NCI-H2196 treated with DMSO at 0.1 percent for 48 hours (cell line): ENCODE data around the gene SLC23A2.
"Not testable (repeated sequence)": the region's sequence is repeated elsewhere in the genome, so short reads cannot be mapped to it uniquely, and the experiment has no call there.

ENCODE experiments used
- DNase-seq: peaks from one replicate; lab custom pipeline; 2025; ENCODE audit not compliant: unreplicated experiment; lab: John Stamatoyannopoulos, UW

SLC23A2 gene

GRCh38 chr20:5001174-5002076 lies at the start of gene SLC23A2:
Gene SLC23A2, minus strand, starts transcription at chr20:5001510. Its CDS starts 68,948 bp downstream, at chr20:4932562.
- DNase-seq, result no peak

GRCh38 chr20:5046656-5047339 lies 45.5 kb upstream of the SLC23A2 start:
- no peak for DNase-seq

- no peak for DNase-seq
These were observed 44.6 kb upstream of the SLC23A2 start for GRCh38 chr20:5045906-5046305.

DNA sequence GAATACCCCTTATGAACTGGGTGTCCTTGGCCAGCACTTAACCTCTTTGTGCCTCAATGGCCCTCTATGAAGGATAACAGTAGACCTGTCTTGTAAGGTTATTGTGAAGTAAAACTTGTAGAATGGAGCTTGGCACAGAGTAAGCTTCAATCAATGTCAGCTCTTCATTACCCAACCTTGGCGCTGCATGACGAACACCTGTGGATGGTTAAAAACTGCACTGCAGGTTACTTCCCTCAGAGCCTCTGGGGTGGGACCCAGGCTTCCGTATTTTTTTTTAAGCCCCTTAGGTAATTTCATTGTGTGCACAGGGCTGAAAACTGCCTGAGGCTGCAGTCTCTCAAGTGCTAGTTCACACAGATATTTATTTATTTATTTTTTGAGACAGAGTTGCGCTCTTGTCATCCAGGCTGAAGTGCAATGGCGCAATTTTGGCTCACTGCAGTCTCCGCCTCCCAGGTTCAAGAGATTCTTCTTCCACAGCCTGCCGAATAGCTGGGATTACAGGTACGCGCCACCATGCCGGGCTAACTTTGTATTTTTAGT lies 42.8 kb upstream of the SLC23A2 start:
- no peak for DNase-seq

DNA sequence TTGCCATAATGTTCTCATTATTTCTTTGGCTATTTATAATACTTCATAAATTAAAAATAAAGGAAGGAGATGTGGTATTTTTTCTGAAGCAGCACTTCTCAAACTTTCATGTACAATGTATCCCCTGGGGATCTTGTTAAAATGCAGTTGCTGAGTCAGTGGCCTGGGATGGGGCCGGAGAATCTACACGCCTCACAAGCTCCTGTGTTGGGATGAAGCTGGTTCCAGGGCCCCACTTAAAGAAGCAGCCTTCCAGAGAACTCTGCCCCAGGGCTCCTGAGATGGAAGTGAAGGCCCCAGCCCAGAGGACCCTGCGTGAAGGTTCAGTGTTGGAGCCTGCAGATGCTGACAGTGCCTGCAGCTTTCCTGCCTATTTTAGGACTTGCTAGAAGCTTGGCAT lies 40.1 kb upstream of the SLC23A2 start:
- DNase-seq, result no peak

DNA sequence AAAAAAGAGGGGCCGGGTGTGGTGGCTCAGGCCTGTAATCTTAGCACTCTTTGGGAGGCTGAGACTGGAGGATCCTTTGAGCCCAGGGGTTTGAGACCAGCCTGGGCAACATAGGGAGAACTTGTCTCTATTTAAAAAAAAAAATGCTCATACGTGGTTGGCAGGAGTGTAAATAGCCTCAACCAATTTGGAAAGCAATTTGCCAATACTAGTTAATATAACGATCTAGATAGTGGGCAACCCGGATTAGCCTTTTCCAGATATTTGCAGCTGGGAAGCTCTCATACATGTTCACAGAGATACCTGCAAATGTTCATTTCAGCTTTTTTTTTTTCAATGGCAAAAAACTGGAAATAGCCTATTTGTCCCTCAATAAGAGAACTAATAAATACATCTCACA lies 39.0 kb upstream of the SLC23A2 start:
- no peak for DNase-seq

GRCh38 chr20:5039889-5040288 lies 38.6 kb upstream of the SLC23A2 start:
- DNase-seq, result no peak

GRCh38 chr20:5039255-5039657 lies 37.9 kb upstream of the SLC23A2 start:
- no peak for DNase-seq

DNA sequence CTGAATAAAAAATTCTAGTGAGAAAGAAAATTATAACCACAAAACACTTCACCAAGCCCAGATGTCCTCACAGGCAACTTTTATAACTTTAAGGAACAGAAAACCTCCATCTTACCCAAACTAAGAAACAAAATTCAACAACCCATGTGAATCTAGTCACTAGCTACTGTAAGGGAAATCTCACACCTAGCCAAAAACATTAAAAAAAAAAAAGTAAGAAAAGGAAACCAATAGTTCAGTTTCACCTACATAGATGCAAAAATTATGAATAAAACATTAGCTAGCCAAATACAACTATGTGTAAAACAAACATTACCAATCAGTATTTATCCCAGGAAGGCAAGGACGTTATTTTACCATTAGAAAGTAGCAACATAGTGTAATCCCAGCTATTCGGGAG lies 35.5 kb upstream of the SLC23A2 start:
- no peak for DNase-seq

DNA sequence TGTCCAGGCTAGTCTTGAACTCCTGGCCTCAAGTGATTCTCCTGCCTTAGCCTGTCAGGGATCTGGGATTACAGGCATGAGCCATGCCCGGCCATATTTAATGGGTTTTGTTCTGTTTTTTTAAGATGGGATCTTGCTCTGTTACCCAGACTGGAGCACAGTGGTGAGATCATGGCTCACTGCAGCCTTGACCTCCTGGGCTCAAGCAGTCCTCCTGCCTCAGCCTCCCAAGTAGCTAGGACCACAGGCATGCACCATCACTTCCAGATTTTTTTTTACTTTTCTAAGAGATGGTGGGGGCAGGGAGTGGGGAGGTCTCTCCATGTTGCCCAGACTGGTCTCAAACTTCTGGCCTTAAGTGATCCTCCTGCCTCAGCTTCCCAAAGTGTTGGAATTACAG lies 34.2 kb upstream of the SLC23A2 start:
- not testable (repeated sequence) for DNase-seq

DNA sequence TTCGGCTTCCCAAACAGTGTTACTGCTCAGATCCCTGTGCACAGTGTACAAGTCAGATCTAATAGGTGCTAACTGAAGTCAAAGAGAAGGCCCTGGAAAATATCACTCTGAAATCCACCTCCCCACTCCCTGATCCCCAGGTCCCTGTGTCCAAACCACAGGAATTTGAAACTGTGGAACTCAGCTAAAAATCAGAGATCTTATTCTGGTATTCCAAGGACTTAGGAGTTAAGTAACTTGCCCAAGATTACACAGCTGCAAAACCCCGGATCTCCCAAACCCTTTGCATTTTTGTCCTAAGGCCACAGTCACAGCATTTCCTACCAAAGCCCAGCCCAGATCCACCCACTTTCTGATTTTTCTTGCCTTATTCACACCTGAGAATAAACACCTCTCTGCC lies 32.3 kb upstream of the SLC23A2 start:
- DNase-seq, result no peak

- DNase-seq, result not testable (repeated sequence)
These were observed 30.4 kb upstream of the SLC23A2 start for GRCh38 chr20:5031701-5032100.

DNA sequence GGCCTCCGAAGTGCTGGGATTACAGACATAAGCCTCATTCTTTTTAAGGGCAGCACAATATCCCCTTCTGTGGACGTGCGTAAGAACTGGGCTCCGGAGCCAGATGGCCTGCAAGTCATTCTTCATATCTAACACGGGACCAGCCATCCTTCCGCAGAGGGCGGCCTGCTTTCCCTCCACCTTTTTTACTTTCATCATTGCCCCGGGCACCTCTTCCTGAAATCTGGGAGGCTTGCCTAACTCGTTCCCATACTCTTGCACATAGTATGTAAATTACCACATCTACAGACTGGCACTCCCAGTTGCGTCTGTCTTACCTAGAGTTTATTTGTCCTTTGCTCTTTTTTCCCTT lies 29.9 kb upstream of the SLC23A2 start:
- DNase-seq, result no peak

DNA sequence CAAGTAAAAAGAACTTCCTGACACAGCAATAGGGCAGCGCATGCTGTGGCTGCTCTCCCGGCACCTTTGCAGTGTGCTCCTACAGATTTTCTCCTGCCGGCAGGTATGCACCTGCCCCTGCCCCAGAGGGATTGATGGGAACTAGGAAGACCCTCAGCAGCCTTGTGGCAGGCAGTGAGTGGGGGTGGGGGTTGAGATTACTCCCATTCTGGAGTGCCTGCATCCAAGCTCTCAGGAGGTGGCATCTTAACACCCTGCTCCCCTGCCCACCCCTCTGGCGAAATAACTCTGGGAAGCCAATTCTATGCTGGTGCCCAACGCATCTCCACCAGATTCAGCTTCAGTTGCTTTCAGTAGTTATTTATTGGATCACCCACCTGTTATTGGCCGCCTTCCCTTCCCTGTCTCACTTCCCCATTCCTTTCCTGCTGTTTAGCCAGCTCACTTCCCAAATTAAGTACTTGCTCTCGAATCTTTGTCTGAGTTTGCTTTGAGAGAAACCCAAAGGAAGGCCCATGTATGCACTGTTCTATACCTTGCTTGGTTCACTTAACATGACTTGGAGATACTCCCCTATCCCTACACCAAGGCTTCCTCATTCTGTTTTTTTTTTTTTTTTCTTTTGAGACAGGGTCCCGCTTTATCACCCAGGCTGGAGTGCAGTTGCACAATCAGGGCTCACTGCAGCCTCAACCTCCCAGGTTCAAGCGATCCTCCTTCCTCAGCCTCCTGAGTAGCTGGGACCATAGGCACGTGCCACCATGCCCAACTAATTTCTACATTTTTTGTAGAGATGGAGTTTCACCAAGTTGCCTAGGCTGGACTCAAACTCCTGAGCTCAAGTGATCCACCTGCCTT lies 29.3 kb upstream of the SLC23A2 start:
- no peak for DNase-seq

DNA sequence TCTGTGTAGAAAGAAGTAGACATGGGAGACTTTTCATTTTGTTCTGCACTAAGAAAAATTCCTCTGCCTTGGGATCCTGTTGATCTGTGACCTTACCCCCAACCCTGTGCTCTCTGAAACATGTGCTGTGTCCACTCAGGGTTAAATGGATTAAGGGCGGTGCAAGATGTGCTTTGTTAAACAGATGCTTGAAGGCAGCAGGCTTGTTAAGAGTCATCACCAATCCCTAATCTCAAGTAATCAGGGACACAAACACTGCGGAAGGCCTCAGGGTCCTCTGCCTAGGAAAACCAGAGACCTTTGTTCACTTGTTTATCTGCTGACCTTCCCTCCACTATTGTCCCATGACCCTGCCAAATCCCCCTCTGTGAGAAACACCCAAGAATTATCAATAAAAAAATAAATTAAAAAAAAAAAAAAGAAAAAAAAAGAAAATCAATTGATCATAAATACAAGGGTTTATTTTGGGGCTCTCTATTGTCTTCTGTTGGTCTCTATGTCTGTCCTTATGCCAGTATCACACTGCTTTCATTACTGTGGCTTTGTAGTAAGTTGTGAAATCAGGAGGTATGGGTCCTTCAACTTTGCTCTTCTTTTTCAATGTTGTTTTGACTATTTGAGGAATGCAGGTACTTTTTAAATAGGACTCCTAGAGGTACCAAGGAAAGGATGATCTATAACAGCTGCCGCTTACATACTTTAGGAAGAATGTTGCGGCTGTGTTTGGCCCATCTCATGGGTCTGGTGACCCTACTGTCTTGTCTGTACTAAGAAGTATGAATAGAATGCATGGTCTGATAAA lies 27.1 kb upstream of the SLC23A2 start:
- DNase-seq, result not testable (repeated sequence)

DNA sequence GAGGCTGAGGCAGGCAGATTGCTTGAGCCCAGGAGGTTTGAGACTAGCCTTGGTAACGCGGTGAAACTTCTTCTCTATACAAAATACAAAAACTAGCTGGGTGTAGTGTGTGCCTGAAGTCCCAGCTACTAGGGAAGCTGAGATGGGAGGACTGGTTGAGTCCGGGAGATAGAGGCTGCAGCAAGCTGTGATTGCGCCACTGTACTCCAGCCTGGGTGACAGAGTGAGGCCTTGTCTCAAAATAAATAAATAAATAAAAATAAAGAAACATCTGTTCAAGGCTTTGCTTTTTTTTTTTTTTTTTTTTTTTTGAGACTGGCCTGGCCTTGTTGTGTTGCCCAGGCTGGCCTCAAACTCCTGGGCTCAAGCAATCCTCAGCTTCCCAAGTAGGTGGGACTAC lies 23.7 kb upstream of the SLC23A2 start:
- no peak for DNase-seq

DNA sequence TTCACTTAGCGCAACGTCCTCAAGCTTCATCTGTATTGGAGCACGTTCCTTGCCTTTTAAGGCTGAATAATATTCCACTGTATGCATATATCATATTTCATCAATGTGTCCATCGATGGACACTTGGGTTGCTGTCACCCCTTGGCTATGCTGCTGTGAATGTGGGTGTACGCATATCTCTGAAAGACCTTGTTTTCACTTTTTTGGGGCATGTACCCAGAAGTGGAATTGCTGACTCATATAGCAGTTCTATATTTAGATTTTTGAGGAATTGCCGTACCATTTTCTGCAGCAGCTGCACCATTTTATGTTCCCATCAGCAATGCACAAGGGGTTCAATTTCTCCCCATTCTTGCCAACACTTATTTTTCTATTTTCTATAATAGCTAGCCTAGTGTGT lies 22.8 kb upstream of the SLC23A2 start:
- no peak for DNase-seq

GRCh38 chr20:5023171-5023570 lies 21.9 kb upstream of the SLC23A2 start:
- DNase-seq, result not testable (repeated sequence)

GRCh38 chr20:5020760-5021159 lies 19.4 kb upstream of the SLC23A2 start:
- DNase-seq, result no peak

DNA sequence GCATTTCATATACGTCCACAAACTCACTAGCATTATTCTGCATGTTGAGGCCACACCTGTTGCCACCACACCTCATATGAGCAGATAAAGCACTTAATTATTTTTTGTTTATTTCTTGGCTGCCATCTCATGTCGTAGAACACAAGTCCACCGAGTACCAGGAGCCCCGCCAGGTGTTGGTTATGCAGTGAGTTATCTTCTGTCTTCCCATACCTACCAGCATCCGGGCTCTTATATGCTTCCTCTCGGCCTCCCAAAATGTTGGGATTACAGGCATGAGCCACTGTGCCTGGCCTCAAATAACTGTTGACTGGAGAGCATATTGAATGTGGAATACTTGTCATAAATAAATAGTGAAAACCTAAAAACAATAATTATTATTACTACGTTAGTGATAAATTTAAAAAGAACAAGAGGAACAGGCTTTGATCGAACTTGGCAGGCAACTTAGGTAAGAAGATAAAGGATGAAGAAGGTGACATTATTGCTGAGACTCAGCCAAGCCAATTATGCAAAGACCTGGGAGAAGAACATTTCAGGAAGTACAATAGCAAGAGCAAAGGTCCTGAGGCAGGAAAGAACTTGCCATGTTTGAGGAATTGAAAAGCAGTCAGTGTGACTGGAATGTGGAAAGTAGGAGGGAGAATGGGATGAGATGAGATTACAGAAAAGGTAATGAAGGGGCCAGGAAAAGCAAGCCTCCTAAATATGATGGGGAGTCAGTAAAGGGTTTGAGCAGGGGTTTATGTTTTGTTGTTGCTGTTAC lies 12.6 kb upstream of the SLC23A2 start:
- no peak for DNase-seq
